NCI-H2171 (cell line): ENCODE data around the gene MORC4.

Source experiments
- DNase-seq: peaks from one replicate; lab custom pipeline; 2025; lab: John Stamatoyannopoulos, UW

The MORC4 gene

GRCh38 chrX:106905064-106905708, 94.8 kb downstream of the MORC4 start:
- no peak for DNase-seq

DNA sequence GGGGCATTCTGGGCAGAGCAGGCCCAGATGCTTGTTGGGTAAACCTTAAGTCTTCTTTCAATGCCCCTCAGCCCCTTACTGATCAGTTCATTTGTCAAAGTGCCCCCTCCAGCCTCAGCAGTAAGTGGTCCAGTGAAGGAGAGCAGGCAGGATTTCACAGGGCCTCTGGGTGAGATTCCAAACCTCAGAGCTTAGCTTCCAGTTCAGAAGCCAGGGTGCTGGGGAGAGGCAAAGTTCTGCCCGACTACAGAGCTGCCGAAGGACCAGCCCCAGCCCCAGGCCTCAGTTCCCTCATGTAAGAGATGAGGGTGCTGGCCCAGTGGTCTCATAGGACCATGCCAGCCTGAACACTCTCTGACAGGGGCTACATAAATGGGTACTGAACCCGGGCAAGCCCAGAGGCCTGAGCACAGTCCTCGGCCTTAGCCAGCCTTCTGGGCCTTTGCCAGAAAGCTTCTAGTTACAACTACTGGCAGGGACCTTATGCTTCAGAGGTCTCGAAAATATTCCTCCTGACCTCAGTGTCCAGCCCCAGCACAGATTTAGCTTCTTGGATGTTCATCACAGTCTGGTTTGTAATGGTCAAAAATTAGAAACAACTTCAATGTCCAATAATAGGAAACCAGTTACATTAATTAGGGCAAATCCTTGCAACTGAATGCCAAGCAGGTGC, 96.0 kb downstream of the MORC4 start:
- no peak for DNase-seq

GRCh38 chrX:106903291-106903824, 96.7 kb downstream of the MORC4 start, which contains the start of gene RIPPLY1:
Gene RIPPLY1, minus strand, starts transcription at chrX:106903341. Its CDS starts 54 bp downstream, at chrX:106903287.
- DNase-seq: no peak

GRCh38 chrX:106902684-106903083, 97.3 kb downstream of the MORC4 start:
- no peak for DNase-seq

DNA sequence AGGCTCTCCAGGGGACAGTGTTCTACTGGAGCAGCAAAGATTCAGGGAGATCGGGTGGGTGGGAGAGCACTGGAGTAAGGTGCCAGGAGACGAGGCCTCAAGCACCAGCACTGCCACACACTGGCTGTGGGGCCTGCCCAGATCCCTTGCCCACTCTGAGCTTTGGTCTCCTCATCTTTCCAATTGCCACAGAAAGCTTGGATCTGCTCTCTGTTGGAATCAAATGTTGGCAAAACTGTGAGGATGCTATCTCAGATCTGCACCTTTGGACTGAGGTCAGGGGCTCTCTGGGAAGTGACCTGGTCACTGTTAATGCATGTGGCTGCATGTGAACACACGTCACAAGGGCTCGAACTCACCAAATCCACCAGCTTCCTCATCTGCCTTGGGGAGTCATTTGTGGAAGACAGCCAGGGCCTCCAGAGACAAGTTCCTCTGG, 98.2 kb downstream of the MORC4 start:
- DNase-seq: no peak

GRCh38 chrX:106901341-106901740, 98.7 kb downstream of the MORC4 start:
- no peak for DNase-seq

DNA sequence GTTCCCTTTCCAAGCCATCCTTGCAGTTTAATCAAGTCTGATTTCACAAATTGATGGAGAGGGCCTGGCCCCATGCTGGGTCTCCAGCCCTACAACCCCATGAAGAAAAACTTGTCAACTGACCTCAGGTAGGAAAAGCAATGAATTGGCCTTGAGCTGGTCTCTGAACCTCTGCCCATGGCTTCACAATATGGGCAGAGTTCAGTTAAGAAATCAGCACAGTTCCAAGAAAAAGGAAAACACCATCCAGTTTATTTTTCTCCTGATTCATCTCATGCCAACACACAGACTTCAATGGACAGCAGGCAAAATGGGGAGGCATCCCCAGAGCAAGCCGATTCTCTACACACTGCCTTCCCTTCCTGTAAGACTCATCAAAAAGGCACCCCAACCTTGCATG, 100.2 kb downstream of the MORC4 start:
- no peak for DNase-seq

GRCh38 chrX:106899276-106899675, 100.7 kb downstream of the MORC4 start:
- DNase-seq: no peak

DNA sequence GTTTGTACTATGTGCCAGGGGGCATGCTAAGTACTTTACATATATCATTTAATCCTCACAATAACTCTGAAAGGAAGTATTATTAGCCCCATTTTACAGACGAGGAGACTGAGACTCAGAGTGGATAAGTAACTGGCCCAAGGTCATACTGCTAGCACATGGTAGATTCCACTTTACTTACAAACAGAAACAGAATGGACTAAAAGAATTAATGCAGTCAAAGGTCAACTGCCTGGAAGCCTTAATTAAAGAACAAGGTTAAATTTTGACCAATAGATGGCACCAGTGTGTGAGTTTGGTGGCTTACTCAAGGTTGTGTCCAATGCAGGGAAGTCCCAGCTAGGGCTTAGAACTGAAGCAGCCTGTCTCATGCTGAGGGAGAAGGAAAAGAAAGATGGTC, 101.5 kb downstream of the MORC4 start:
- no peak for DNase-seq

GRCh38 chrX:106897259-106897658, 102.8 kb downstream of the MORC4 start:
- DNase-seq: no peak

- DNase-seq: no peak
Observed at GRCh38 chrX:106894978-106895452, 105.0 kb downstream of the MORC4 start.

GRCh38 chrX:106894392-106894909, 105.6 kb downstream of the MORC4 start:
- peak; percentile 46 for DNase-seq

- peak; percentile 60 for DNase-seq
Observed at GRCh38 chrX:106891762-106892460, 108.1 kb downstream of the MORC4 start.
